Glutamatergic neuron (in vitro differentiated cells): Measurements from ENCODE around the gene MTMR1. TPM values are rescaled to one million over a fixed set of nuclear protein-coding genes. Genes with fewer than 3 reads are reported as not detected.

Source experiments
- DNase-seq: peaks from one replicate; pipeline ENCODE4 v3.0.0; 2022
- H3K27ac Mint-ChIP-seq: one replicate; pipeline ENCODE4 v1.8.0; 2020; ENCODE audit warnings: mild to moderate bottlenecking, mixed read lengths, inconsistent platforms; ENCODE audit not compliant: unreplicated experiment
- H3K27me3 Mint-ChIP-seq: one replicate; pipeline ENCODE4 v1.8.0; 2020; ENCODE audit warnings: mild to moderate bottlenecking, moderate library complexity, mixed read lengths, inconsistent platforms; ENCODE audit not compliant: unreplicated experiment
- H3K36me3 Mint-ChIP-seq: one replicate; pipeline ENCODE4 v1.8.0; 2020; ENCODE audit warnings: mild to moderate bottlenecking, mixed read lengths, inconsistent platforms; ENCODE audit not compliant: unreplicated experiment
- H3K4me1 Mint-ChIP-seq: one replicate; pipeline ENCODE4 v1.8.0; 2020; ENCODE audit warnings: mild to moderate bottlenecking, low read depth, mixed read lengths, inconsistent platforms; ENCODE audit not compliant: unreplicated experiment
- H3K4me3 Mint-ChIP-seq: one replicate; pipeline ENCODE4 v1.8.0; 2020; ENCODE audit warnings: mild to moderate bottlenecking, mixed read lengths, inconsistent platforms; ENCODE audit not compliant: unreplicated experiment
- H3K9me3 Mint-ChIP-seq: one replicate; pipeline ENCODE4 v1.8.0; 2020; ENCODE audit warnings: mild to moderate bottlenecking, moderate library complexity, mixed read lengths, inconsistent platforms; ENCODE audit not compliant: unreplicated experiment
- total RNA-seq: library from RNA; stranded (reverse); fragmentation: NEBNext Ultra II Directional; extraction: Animal tissue kit (Norgen Biotek cat#: 25700); gene quantifications from one replicate; pipeline ENCODE4 v1.2.1, GENCODE V29; 2021; ENCODE audit not compliant: unreplicated experiment
- TF ChIP-seq, protein P1 (sequence below): fragments of 200-600 bp; sonication (generic); IDR thresholded peaks from one replicate; pipeline ENCODE4 v1.5.0; 2021; ENCODE audit not compliant: partially characterized antibody, unreplicated experiment

MTMR1 gene
- total RNA-seq, 1 donor from 2014 or later: 29.6 TPM

GRCh38 chrX:150768580-150769190 is 75.5 kb downstream of the MTMR1 start:
- no peaks in the 10 kb centered on the region for H3K9me3 Mint-ChIP-seq
- TF ChIP-seq, protein P1, sequence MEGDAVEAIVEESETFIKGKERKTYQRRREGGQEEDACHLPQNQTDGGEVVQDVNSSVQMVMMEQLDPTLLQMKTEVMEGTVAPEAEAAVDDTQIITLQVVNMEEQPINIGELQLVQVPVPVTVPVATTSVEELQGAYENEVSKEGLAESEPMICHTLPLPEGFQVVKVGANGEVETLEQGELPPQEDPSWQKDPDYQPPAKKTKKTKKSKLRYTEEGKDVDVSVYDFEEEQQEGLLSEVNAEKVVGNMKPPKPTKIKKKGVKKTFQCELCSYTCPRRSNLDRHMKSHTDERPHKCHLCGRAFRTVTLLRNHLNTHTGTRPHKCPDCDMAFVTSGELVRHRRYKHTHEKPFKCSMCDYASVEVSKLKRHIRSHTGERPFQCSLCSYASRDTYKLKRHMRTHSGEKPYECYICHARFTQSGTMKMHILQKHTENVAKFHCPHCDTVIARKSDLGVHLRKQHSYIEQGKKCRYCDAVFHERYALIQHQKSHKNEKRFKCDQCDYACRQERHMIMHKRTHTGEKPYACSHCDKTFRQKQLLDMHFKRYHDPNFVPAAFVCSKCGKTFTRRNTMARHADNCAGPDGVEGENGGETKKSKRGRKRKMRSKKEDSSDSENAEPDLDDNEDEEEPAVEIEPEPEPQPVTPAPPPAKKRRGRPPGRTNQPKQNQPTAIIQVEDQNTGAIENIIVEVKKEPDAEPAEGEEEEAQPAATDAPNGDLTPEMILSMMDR: no peak
- H3K36me3 Mint-ChIP-seq: no peaks in the 10 kb centered on the region
- no peaks in the 10 kb centered on the region for H3K4me1 Mint-ChIP-seq
- H3K27me3 Mint-ChIP-seq: peaks cover 1% of the 10 kb centered on the region
- H3K4me3 Mint-ChIP-seq: no peak overlapping the region
- DNase-seq: no peak
- H3K27ac Mint-ChIP-seq: no peak overlapping the region

DNA sequence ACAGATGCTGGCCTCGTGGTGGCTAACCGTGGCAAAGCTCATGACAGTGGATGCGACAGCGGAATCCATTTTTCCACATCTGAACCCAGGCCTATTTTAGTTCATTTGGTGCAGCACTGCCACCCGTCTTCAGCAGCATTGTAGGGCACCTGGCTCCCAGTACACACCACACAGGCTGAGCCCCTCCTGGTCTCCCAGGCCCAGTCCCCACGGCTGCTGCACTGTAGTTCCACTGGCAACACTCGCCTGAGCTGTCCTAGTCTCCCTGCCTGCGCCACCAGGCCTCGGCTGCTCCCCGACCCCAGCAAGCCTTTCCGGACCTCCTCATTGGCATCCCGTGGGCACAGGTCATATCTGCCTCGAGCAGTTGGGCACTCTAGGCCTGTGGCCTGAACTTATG is 76.2 kb downstream of the MTMR1 start:
- no peak for DNase-seq

GRCh38 chrX:150770623-150771022 is 77.4 kb downstream of the MTMR1 start:
- Mint-ChIP-seq H3K4me3 (no peak overlapping the region), H3K4me1 (no peaks in the 10 kb centered on the region), H3K27ac (no peak overlapping the region), H3K36me3 (no peaks in the 10 kb centered on the region), H3K9me3 (no peaks in the 10 kb centered on the region), H3K27me3 (peaks cover 1% of the 10 kb centered on the region)
- DNase-seq: no peak
- TF ChIP-seq, protein P1: no peak

More for the DNA sequence above, 76.2 kb downstream of the MTMR1 start:
- Mint-ChIP-seq H3K4me1 (no peaks in the 10 kb centered on the region), H3K27me3 (peaks cover 1% of the 10 kb centered on the region), H3K36me3 (no peaks in the 10 kb centered on the region), H3K4me3 (no peak overlapping the region), H3K9me3 (no peaks in the 10 kb centered on the region), H3K27ac (no peak overlapping the region)
- TF ChIP-seq, protein P1: no peak

DNA sequence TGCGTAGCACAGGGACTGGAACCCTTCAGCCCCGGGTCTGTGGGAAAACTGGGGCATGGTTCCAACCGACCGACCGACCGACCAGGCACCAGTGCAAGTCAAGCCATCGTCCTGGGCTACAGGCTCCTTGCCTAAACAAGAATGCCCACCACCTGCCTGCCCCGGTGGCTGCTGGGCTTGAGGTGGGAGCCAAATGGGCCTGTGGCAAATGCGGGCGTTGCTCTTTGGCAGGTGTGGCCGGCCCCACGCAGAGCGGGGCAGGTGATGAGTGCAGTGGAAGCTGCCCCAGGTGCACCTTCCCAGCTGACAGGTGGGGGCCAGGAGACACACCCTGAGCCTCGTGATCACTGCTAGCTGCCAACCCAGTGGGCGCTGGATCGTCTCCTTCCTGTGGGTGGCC is 77.9 kb downstream of the MTMR1 start:
- DNase-seq: no peak
- TF ChIP-seq, protein P1: no peak
- Mint-ChIP-seq H3K9me3 (no peaks in the 10 kb centered on the region), H3K27ac (no peak overlapping the region), H3K27me3 (peaks cover 1% of the 10 kb centered on the region), H3K4me3 (no peak overlapping the region), H3K4me1 (no peaks in the 10 kb centered on the region), H3K36me3 (no peaks in the 10 kb centered on the region)

- Mint-ChIP-seq H3K4me3 (no peak overlapping the region), H3K4me1 (no peaks in the 10 kb centered on the region), H3K27ac (no peak overlapping the region), H3K36me3 (no peaks in the 10 kb centered on the region), H3K27me3 (peaks cover 1% of the 10 kb centered on the region), H3K9me3 (no peaks in the 10 kb centered on the region)
- TF ChIP-seq, protein P1: peak; percentile 80
- DNase-seq: peak; percentile 89
Measured at GRCh38 chrX:150772150-150772970, 79.2 kb downstream of the MTMR1 start.
